ENCODE data around the gene SLC37A3. TPM values are rescaled to one million over a fixed set of nuclear protein-coding genes. Genes with fewer than 3 reads are reported as not detected.

SLC37A3 gene
- total RNA-seq, 1 experiment from 2014 or later: 52.7 TPM

GRCh38 chr7:140298213-140298612 lies 100.1 kb downstream of the SLC37A3 start:
- H3K9me3 ChIP-seq (ENCODE audit: control insufficient read depth, low read depth, low read length): no peaks in the 10 kb centered on the region
- H3K27ac ChIP-seq (ENCODE audit: insufficient read length, low read depth, low read length): no peak overlapping the region
- H3K9ac ChIP-seq (ENCODE audit: extremely low read depth, insufficient read length, low read length): no peak overlapping the region
- Mint-ChIP-seq H3K4me3 (no peak overlapping the region), H3K27ac (no peak overlapping the region), H3K9me3 (no peaks in the 10 kb centered on the region), H3K27me3 (ENCODE audit: low read depth) (no peaks in the 10 kb centered on the region), H3K36me3 (ENCODE audit: insufficient read depth in 1 of 3, low read depth in 3 of 3) (no peaks in the 10 kb centered on the region), H3K4me1 (no peaks in the 10 kb centered on the region)
- no peak overlapping the region for H2BK120ac ChIP-seq (ENCODE audit: low read depth, low read length, poor library complexity, severe bottlenecking)
- no peak overlapping the region for H3K23ac ChIP-seq (ENCODE audit: insufficient read length, low read depth, low read length)
- no peaks in the 10 kb centered on the region for H3K4me1 ChIP-seq (ENCODE audit: insufficient read depth, low read length)
- H3K14ac ChIP-seq (ENCODE audit: insufficient read depth, low read length): no peak overlapping the region
- no peak overlapping the region for H2BK20ac ChIP-seq (ENCODE audit: low read depth, low read length, poor library complexity, severe bottlenecking)
- no peak overlapping the region for H3T11ph ChIP-seq (ENCODE audit: low read length)
- no peak overlapping the region for H3K4ac ChIP-seq (ENCODE audit: low read depth, low read length)
- no peak overlapping the region for H3K56ac ChIP-seq (ENCODE audit: insufficient read length, low read depth, low read length)
- H4K5ac ChIP-seq (ENCODE audit: insufficient read length, low read depth, low read length): no peak overlapping the region
- DNase-seq: no peak
- H4K20me1 ChIP-seq (ENCODE audit: control insufficient read depth, insufficient read depth, insufficient read length): no peaks in the 10 kb centered on the region
- H3K18ac ChIP-seq (ENCODE audit: insufficient read length, low read depth, low read length): no peak overlapping the region
- no peak overlapping the region for H3K4me2 ChIP-seq (ENCODE audit: insufficient read depth, insufficient read length, low read length)
- H4K91ac ChIP-seq (ENCODE audit: insufficient read length, low read depth, low read length): no peak overlapping the region
- no peak overlapping the region for H2BK5ac ChIP-seq (ENCODE audit: insufficient read length, low read length)
- H2AK5ac ChIP-seq (ENCODE audit: insufficient read length, low read length): no peak overlapping the region
- H3K23me2 ChIP-seq (ENCODE audit: insufficient read length, low read depth, low read length, poor library complexity, severe bottlenecking): no peaks in the 10 kb centered on the region
- TF ChIP-seq, protein P1, sequence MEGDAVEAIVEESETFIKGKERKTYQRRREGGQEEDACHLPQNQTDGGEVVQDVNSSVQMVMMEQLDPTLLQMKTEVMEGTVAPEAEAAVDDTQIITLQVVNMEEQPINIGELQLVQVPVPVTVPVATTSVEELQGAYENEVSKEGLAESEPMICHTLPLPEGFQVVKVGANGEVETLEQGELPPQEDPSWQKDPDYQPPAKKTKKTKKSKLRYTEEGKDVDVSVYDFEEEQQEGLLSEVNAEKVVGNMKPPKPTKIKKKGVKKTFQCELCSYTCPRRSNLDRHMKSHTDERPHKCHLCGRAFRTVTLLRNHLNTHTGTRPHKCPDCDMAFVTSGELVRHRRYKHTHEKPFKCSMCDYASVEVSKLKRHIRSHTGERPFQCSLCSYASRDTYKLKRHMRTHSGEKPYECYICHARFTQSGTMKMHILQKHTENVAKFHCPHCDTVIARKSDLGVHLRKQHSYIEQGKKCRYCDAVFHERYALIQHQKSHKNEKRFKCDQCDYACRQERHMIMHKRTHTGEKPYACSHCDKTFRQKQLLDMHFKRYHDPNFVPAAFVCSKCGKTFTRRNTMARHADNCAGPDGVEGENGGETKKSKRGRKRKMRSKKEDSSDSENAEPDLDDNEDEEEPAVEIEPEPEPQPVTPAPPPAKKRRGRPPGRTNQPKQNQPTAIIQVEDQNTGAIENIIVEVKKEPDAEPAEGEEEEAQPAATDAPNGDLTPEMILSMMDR (conservative IDR thresholded peaks at IDR 0.05): no peak
- WGBS (ENCODE audit: extremely low coverage, insufficient read length, low lambda C conversion rate): no CpG with 5 or more reads among the region's 2 CpGs
- no peaks in the 10 kb centered on the region for H3K79me2 ChIP-seq (ENCODE audit: insufficient read depth, low read length)
- H3K79me1 ChIP-seq (ENCODE audit: insufficient read depth, low read depth, low read length, poor library complexity, severe bottlenecking): no peaks in the 10 kb centered on the region
- no peak overlapping the region for H2BK15ac ChIP-seq (ENCODE audit: low read depth, low read length)
- no peak overlapping the region for H2BK12ac ChIP-seq (ENCODE audit: insufficient read length, low read depth, low read length)
- H3K27me3 ChIP-seq (ENCODE audit: insufficient read depth, low read length): no peaks in the 10 kb centered on the region
- H2AFZ ChIP-seq (ENCODE audit: low read length): no peak overlapping the region
- H4K8ac ChIP-seq (replicated peaks; ENCODE audit: insufficient read length, low read depth, low read length): no peak overlapping the region

Measured in H9 (cell line).